Panc1 (cell line): ENCODE results near the gene MMP11. TPM values are rescaled to one million over a fixed set of nuclear protein-coding genes. Genes with fewer than 3 reads are reported as not detected.

Source experiments
- ATAC-seq: fragments of 200-7000 bp; cut with Tn5 transposase; 2 replicates; pipeline ENCODE4 v1.9.1; 2020; ENCODE audit warnings: mild to moderate bottlenecking, moderate library complexity
- BruUV-seq: library from RNA; stranded (reverse); fragments of 400-500 nt; replicated peaks from 2 replicates; lab custom pipeline; 2021; lab: Mats Ljungman, UMichigan
- CTCF ChIA-PET: fragments of 300-600 bp; sonication (Branson Sonifier 250); formaldehyde crosslinking; loops from one replicate; lab custom pipeline; 2022; ENCODE audit warnings: antibody characterized with exemption; lab: Charles Lee
- POLR2A ChIA-PET: fragments of 300-600 bp; sonication (Branson Sonifier 250); formaldehyde crosslinking; loops from one replicate; lab custom pipeline; 2022; ENCODE audit warnings: antibody characterized with exemption; lab: Charles Lee
- DNase-seq: peaks from one replicate; pipeline ENCODE4 v3.0.0-alpha.2; 2010; ENCODE audit warnings: low read depth, low spot score
- H3K27ac ChIP-seq: 2 replicates; pipeline ENCODE4 v1.5.1; 2011; ENCODE audit warnings: mild to moderate bottlenecking, low read length, inconsistent platforms
- H3K27me3 ChIP-seq: fragments of 200-500 bp; sonication (Bioruptor generic); 2 replicates; pipeline ENCODE4 v1.6.0; 2014; ENCODE audit warnings: low read length, inconsistent platforms; ENCODE audit not compliant: control insufficient read depth, insufficient read depth
- H3K36me3 ChIP-seq: fragments of 200-500 bp; sonication (Bioruptor generic); 2 replicates; pipeline ENCODE4 v1.5.1; 2014; ENCODE audit warnings: inconsistent platforms, mild to moderate bottlenecking, low read length, moderate library complexity; ENCODE audit not compliant: control insufficient read depth, insufficient read depth
- H3K4me1 ChIP-seq: 2 replicates; pipeline ENCODE4 v1.5.1; 2011; ENCODE audit warnings: inconsistent platforms, mild to moderate bottlenecking, low read length, moderate library complexity; ENCODE audit not compliant: control insufficient read depth, insufficient read depth
- H3K4me3 ChIP-seq, 2 experiments: 2 replicates each; pipeline ENCODE4 v1.5.1; 2011 to 2012; ENCODE audit warnings: low read depth in 2 of 2, low read length in 2 of 2, mild to moderate bottlenecking in 2 of 2, inconsistent platforms in 1 of 2, moderate library complexity in 1 of 2
- H3K9me3 ChIP-seq: fragments of 200-500 bp; sonication (Bioruptor generic); 2 replicates; pipeline ENCODE4 v1.5.1; 2014; ENCODE audit warnings: low read depth, mild to moderate bottlenecking, inconsistent platforms, low read length, moderate library complexity; ENCODE audit not compliant: control insufficient read depth, insufficient read depth
- CTCF ChIP-seq: fragments of 450-650 bp; IDR thresholded peaks from 2 replicates; pipeline ENCODE4 v1.5.1; 2017; ENCODE audit warnings: mild to moderate bottlenecking
- POLR2AphosphoS5 ChIP-seq: IDR thresholded peaks from 2 replicates; pipeline ENCODE4 v1.6.1; 2012; ENCODE audit warnings: mild to moderate bottlenecking, low read depth, low read length, moderate library complexity
- REST ChIP-seq, 2 experiments: IDR thresholded peaks; 2 replicates each; pipeline ENCODE4 v1.6.1; 2011 to 2012; ENCODE audit warnings: low read depth in 2 of 2, control low read depth in 1 of 2, low read length in 1 of 2, mild to moderate bottlenecking in 1 of 2, moderate library complexity in 1 of 2; ENCODE audit not compliant: insufficient read depth in 1 of 2
- SIN3A ChIP-seq: IDR thresholded peaks from 2 replicates; pipeline ENCODE4 v1.6.1; 2012; ENCODE audit warnings: low read depth, mild to moderate bottlenecking, low read length, moderate library complexity, borderline replicate concordance; ENCODE audit not compliant: insufficient read depth
- TCF7L2 ChIP-seq: IDR thresholded peaks from 2 replicates; pipeline ENCODE4 v1.6.1; 2011; ENCODE audit warnings: mild to moderate bottlenecking, low read depth, low read length, inconsistent platforms
- in situ Hi-C: cut with HindIII; loops from 2 replicates; pipeline ENCODE4 v1.10.0; 2016; ENCODE audit warnings: low sequenced_read_pairs, low pct_unique_long_range_greater_than_20kb
- intact Hi-C: fragments of 100-400 bp; cut with micrococcal nuclease; formaldehyde crosslinking; loops from one replicate; pipeline ENCODE4 v1.10.0; 2022; ENCODE audit not compliant: unreplicated experiment
- total RNA-seq: library from RNA; stranded (reverse); gene quantifications from one replicate; pipeline ENCODE4 v1.2.1, GENCODE V29; 2021; ENCODE audit not compliant: unreplicated experiment

The MMP11 gene
- total RNA-seq, 1 experiment from 2014 or later = 3.0 TPM

- no peaks in the 10 kb centered on the region for H3K9me3 ChIP-seq
- in situ Hi-C loops (no loop called here), intact Hi-C loops (no loop called here)
- H3K36me3 ChIP-seq = no peaks in the 10 kb centered on the region
- no peak for TF ChIP-seq TCF7L2
- no TSS peak for BruUV-seq
- H3K4me3 ChIP-seq = no peak overlapping the region
- ATAC-seq (no peak), DNase-seq (no peak)
- H3K4me1 ChIP-seq = no peaks in the 10 kb centered on the region; the same call in 1 of the 2 replicates
- ChIA-PET CTCF (no interaction called here), POLR2A (no interaction called here)
- no peaks in the 10 kb centered on the region for H3K27me3 ChIP-seq
- H3K27ac ChIP-seq = no peak overlapping the region
These were observed 15.8 kb upstream of the MMP11 start for GRCh38 chr22:23756891-23757290.

- ChIA-PET POLR2A (interaction anchor here (0.7 kb wide), 1 partner anchor 43 kb away, joined by 6 read pairs; no protein-coding TSS in a partner anchor), CTCF (interaction anchor here (0.6 to 0.7 kb wide), 2 partner anchors 8 to 1090 kb away, joined by 4 read pairs; partner anchors contain the start of gene CHCHD10)
- Histone ChIP-seq H3K4me1 (peaks cover 5% of the 10 kb centered on the region; the same call in 1 of the 2 replicates), H3K27ac (no peak overlapping the region), H3K36me3 (no peaks in the 10 kb centered on the region), H3K27me3 (no peaks in the 10 kb centered on the region), H3K9me3 (no peaks in the 10 kb centered on the region), H3K4me3 (no peak overlapping the region)
- intact Hi-C loops = no loop called here
- TF ChIP-seq REST (IDR thresholded peaks at IDR 0.05; ENCODE audit: insufficient read depth in 1 of 2, low read depth in 2 of 2, low read length in 1 of 2) (no peak), POLR2AphosphoS5 (no peak), TCF7L2 (no peak), CTCF (no peak), SIN3A (no peak)
- no peak for DNase-seq
- BruUV-seq = no TSS peak
- in situ Hi-C loops = no loop called here
- no peak for ATAC-seq
These were observed 13.1 kb upstream of the MMP11 start for GRCh38 chr22:23759566-23759965.

- H3K4me1 ChIP-seq = peaks cover 5% of the 10 kb centered on the region; the same call in 1 of the 2 replicates
- H3K36me3 ChIP-seq = no peaks in the 10 kb centered on the region
- H3K27ac ChIP-seq = no peak overlapping the region
- POLR2A ChIA-PET = interaction anchor here (0.7 kb wide), 1 partner anchor 43 kb away, joined by 6 read pairs; no protein-coding TSS in a partner anchor
- in situ Hi-C loops = no loop called here
- BruUV-seq = no TSS peak
- H3K9me3 ChIP-seq = no peaks in the 10 kb centered on the region
- no peak for ATAC-seq
- H3K4me3 ChIP-seq = no peak overlapping the region
- no peak for DNase-seq
- intact Hi-C loops = no loop called here
- no peaks in the 10 kb centered on the region for H3K27me3 ChIP-seq
- TF ChIP-seq SIN3A (no peak), REST (IDR thresholded peaks at IDR 0.05; ENCODE audit: insufficient read depth in 1 of 2, low read depth in 2 of 2, low read length in 1 of 2) (no peak), CTCF (no peak), POLR2AphosphoS5 (no peak), TCF7L2 (no peak)
- CTCF ChIA-PET = interaction anchor here (0.6 kb wide), 1 partner anchor 1089 kb away, joined by 4 read pairs; no protein-coding TSS in a partner anchor
These were observed 12.6 kb upstream of the MMP11 start for GRCh38 chr22:23760056-23760455.
